Epithelial cell of prostate (primary cell): ENCODE results near the gene CRYZ.
"Not testable (repeated sequence)": the region's sequence is repeated elsewhere in the genome, so short reads cannot be mapped to it uniquely, and the experiment has no call there.

Source experiments
- DNase-seq: peaks from one replicate; pipeline ENCODE4 v3.0.0-alpha.2; 2011; ENCODE audit warnings: low read depth, low spot score
- H3K27ac ChIP-seq: fragments of 450-650 bp; 2 replicates; pipeline ENCODE4 v1.5.1; 2017; ENCODE audit warnings: mild to moderate bottlenecking

The CRYZ gene

GRCh38 chr1:74732071-74732946, 541 bp downstream of the CRYZ start:
- DNase-seq: not testable (repeated sequence)
- peak overlapping the region; percentile 85 for H3K27ac ChIP-seq

- DNase-seq: no peak
- H3K27ac ChIP-seq: no peak overlapping the region
These were observed 1.3 kb downstream of the CRYZ start for GRCh38 chr1:74731399-74732052.

GRCh38 chr1:74729741-74730478, 2.9 kb downstream of the CRYZ start:
- peak; percentile 34 for DNase-seq
- H3K27ac ChIP-seq: no peak overlapping the region

- no peak overlapping the region for H3K27ac ChIP-seq
- no peak for DNase-seq
These were observed 4.1 kb downstream of the CRYZ start for GRCh38 chr1:74728736-74729135.

- H3K27ac ChIP-seq: no peak overlapping the region
- no peak for DNase-seq
These were observed 6.8 kb downstream of the CRYZ start for GRCh38 chr1:74726063-74726462.

GRCh38 chr1:74717626-74718025, 15.2 kb downstream of the CRYZ start:
- no peak overlapping the region for H3K27ac ChIP-seq
- no peak for DNase-seq

GRCh38 chr1:74716822-74717221, 16.0 kb downstream of the CRYZ start:
- no peak for DNase-seq
- no peak overlapping the region for H3K27ac ChIP-seq

GRCh38 chr1:74715806-74716205, 17.0 kb downstream of the CRYZ start:
- H3K27ac ChIP-seq: no peak overlapping the region
- no peak for DNase-seq

GRCh38 chr1:74715236-74715502, 17.7 kb downstream of the CRYZ start:
- no peak overlapping the region for H3K27ac ChIP-seq

GRCh38 chr1:74714429-74715235, 18.2 kb downstream of the CRYZ start:
- DNase-seq: no peak
- no peak overlapping the region for H3K27ac ChIP-seq

More at GRCh38 chr1:74715236-74715502, 17.7 kb downstream of the CRYZ start:
- DNase-seq: no peak

- DNase-seq: no peak
- H3K27ac ChIP-seq: no peak overlapping the region
These were observed 19.0 kb downstream of the CRYZ start for GRCh38 chr1:74713849-74714248.

- H3K27ac ChIP-seq: no peak overlapping the region
- DNase-seq: no peak
These were observed 20.0 kb downstream of the CRYZ start for GRCh38 chr1:74712881-74713280.

- H3K27ac ChIP-seq: no peak overlapping the region
- DNase-seq: no peak
These were observed 29.3 kb downstream of the CRYZ start for GRCh38 chr1:74703386-74704182.

- DNase-seq: no peak
- no peak overlapping the region for H3K27ac ChIP-seq
These were observed 33.5 kb downstream of the CRYZ start for GRCh38 chr1:74699331-74699730.

GRCh38 chr1:74697832-74698231, 35.0 kb downstream of the CRYZ start:
- no peak for DNase-seq
- H3K27ac ChIP-seq: no peak overlapping the region

- H3K27ac ChIP-seq: peak overlapping the region; percentile 40
- peak; percentile 69 for DNase-seq
These were observed 39.4 kb downstream of the CRYZ start for GRCh38 chr1:74693473-74693872.

GRCh38 chr1:74690909-74691308, 41.9 kb downstream of the CRYZ start:
- no peak overlapping the region for H3K27ac ChIP-seq

GRCh38 chr1:74690364-74690696, 42.5 kb downstream of the CRYZ start:
- no peak overlapping the region for H3K27ac ChIP-seq

More at GRCh38 chr1:74690909-74691308, 41.9 kb downstream of the CRYZ start:
- no peak for DNase-seq

GRCh38 chr1:74689621-74690363, 43.1 kb downstream of the CRYZ start:
- DNase-seq: no peak
- no peak overlapping the region for H3K27ac ChIP-seq

More at GRCh38 chr1:74690364-74690696, 42.5 kb downstream of the CRYZ start:
- no peak for DNase-seq
